ENCODE results near the gene FYN.

GRCh38 chr6:111813237-111813636, 60.0 kb downstream of the FYN start:
- TF ChIP-seq, protein P1, sequence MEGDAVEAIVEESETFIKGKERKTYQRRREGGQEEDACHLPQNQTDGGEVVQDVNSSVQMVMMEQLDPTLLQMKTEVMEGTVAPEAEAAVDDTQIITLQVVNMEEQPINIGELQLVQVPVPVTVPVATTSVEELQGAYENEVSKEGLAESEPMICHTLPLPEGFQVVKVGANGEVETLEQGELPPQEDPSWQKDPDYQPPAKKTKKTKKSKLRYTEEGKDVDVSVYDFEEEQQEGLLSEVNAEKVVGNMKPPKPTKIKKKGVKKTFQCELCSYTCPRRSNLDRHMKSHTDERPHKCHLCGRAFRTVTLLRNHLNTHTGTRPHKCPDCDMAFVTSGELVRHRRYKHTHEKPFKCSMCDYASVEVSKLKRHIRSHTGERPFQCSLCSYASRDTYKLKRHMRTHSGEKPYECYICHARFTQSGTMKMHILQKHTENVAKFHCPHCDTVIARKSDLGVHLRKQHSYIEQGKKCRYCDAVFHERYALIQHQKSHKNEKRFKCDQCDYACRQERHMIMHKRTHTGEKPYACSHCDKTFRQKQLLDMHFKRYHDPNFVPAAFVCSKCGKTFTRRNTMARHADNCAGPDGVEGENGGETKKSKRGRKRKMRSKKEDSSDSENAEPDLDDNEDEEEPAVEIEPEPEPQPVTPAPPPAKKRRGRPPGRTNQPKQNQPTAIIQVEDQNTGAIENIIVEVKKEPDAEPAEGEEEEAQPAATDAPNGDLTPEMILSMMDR (IDR thresholded peaks at IDR 0.05) = no peak
- no peak for TF ChIP-seq POLR2A (IDR thresholded peaks at IDR 0.05)
